ENCODE measurements around the gene MAGED2.
"Not testable (repeated sequence)": the region's sequence is repeated elsewhere in the genome, so short reads cannot be mapped to it uniquely, and the experiment has no call there.

DNA sequence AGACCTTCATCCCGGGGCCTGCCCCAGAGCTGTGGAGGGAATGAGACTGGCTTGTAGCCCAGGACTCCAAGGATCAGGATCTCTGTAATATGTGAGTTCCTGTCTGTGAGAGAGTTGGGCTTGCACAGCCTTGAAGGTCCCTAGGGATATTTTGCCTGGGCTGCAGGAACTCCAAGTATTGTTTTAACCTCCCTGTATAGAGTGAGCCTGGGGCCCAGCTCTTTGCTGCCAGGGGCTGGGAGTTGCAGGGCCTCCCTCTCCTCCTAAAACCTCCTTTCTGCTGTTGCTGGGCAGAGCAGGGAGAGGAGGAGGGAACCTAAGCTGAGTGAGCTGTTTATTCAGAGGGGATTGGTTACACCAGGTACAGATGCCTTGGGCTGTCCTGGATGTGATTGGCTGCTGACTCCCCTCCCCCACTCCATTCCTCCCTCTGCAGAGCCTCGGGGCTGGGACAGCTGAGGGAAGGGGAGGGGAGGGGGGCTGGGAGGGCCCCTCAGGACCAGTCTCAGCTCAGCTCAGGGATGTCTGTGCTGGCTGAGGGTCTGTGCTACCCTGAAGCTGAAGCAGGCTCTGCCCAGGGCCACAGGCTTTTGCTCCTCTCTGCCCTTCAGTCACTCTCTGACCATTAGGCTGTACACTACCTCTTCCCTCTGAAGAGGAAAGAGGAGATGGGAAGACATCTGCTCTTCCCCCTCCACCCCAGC, 33.0 kb upstream of the MAGED2 start:
- TF ChIP-seq POLR2AphosphoS5 (IDR thresholded peaks at IDR 0.05; ENCODE audit: borderline replicate concordance, low read depth, low read length); EZH2 (IDR thresholded peaks at IDR 0.05): not testable (repeated sequence)
